ENCODE measurements around the gene GOLGA6L2. TPM values are rescaled to one million over a fixed set of nuclear protein-coding genes. Genes with fewer than 3 reads are reported as not detected.

GOLGA6L2 gene
- total and polyA plus RNA-seq, 2 donors (not counting 3 experiments of a cell fraction or from before 2014, with no cell fraction given), result not detected

GRCh38 chr15:23403550-23403949 lies 43.5 kb downstream of the GOLGA6L2 start:
- Histone ChIP-seq H3K4me2 (ENCODE audit: insufficient read depth, low read length) (no peak overlapping the region), H3K9me3 (replicated peaks; ENCODE audit: control insufficient read depth, insufficient read depth, low read length) (no peaks in the 10 kb centered on the region), H3K79me2 (ENCODE audit: control insufficient read depth, insufficient read depth, low read length) (no peaks in the 10 kb centered on the region), H2AFZ (ENCODE audit: low read depth, low read length) (no peak overlapping the region), H3K9me1 (replicated peaks; ENCODE audit: control insufficient read depth, extremely low read depth, insufficient read depth, low read length) (no peaks in the 10 kb centered on the region), H4K20me1 (replicated peaks; ENCODE audit: control insufficient read depth, extremely low read depth, insufficient read depth, low read length) (no peaks in the 10 kb centered on the region), H3K27me3 (ENCODE audit: control insufficient read depth in 2 of 2, insufficient read depth in 2 of 2, low read length in 2 of 2) (no peaks in the 10 kb centered on the region), H3K27ac (ENCODE audit: insufficient read depth, low read depth, low read length) (no peak overlapping the region), H3K4me3 (replicated peaks in 1 of 3; ENCODE audit: insufficient read depth in 1 of 3, low read depth in 1 of 3, low read length in 3 of 3) (no peak overlapping the region), H3K36me3 (ENCODE audit: control insufficient read depth in 2 of 2, extremely low read depth in 1 of 2, insufficient read depth in 2 of 2, low read length in 2 of 2) (no peaks in the 10 kb centered on the region), H3K4me1 (ENCODE audit: control insufficient read depth, extremely low read depth, insufficient read depth, low read length) (no peaks in the 10 kb centered on the region), H3K9ac (replicated peaks; ENCODE audit: extremely low read depth, insufficient read depth, low read length) (no peak overlapping the region)
- CTCF ChIA-PET, result no interaction called here
- intact Hi-C loops (cut with micrococcal nuclease) (no loop called here), dilution Hi-C loops (cut with MboI; ENCODE audit: extremely low pct_ligation_motif_present, low sequenced_read_pairs) (no loop called here)
- no TSS peak for BruUV-seq (replicated peaks)
- POLR2A ChIA-PET, result no interaction called here
- FAIRE-seq (no peak), DNase-seq (ENCODE audit: low read depth, low spot score) (no peak)
- TF ChIP-seq MAX (IDR thresholded peaks at IDR 0.05; ENCODE audit: insufficient read depth, insufficient read length) (no peak), FOS (IDR thresholded peaks at IDR 0.05; ENCODE audit: borderline replicate concordance, insufficient read depth, low read length) (no peak), MYC (IDR thresholded peaks at IDR 0.05; ENCODE audit: low read depth, low read length) (no peak), GATA2 (IDR thresholded peaks at IDR 0.05; ENCODE audit: insufficient read depth, insufficient read length, low read depth, low read length) (no peak), POLR2A (IDR thresholded peaks at IDR 0.05; ENCODE audit: low read depth, low read length) (no peak), JUN (IDR thresholded peaks at IDR 0.05; ENCODE audit: borderline replicate concordance, insufficient read depth, insufficient read length, low read depth) (no peak), EZH2 (IDR thresholded peaks at IDR 0.05; ENCODE audit: borderline replicate concordance, low read depth, low read length, severe bottlenecking) (no peak), CTCF (IDR thresholded peaks at IDR 0.05; ENCODE audit: extremely low read depth in 1 of 2, insufficient read depth in 1 of 2, low read depth in 1 of 2, low read length in 2 of 2) (no peak), POLR2AphosphoS5 (IDR thresholded peaks at IDR 0.05; ENCODE audit: insufficient read depth, low read depth, low read length) (no peak)
